ENCODE measurements around the gene YBEY.

DNA sequence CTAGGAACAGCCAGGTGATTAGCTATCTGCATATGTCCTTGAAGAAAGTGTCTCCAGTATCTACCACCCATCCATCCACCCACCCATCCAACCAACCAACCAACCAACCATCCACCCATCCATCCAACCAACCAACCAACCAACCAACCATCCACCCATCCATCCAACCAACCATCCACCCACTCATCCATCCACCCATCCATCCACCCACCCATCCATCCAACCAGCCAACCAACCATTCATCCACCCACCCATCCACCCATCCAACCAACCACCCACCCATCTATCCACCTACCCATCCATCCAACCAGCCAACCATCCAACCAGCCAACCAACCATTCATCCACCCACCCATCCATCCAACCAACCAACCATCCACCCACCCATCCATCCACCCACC is 25.4 kb downstream of the YBEY start:
- TF ChIP-seq, protein P1, sequence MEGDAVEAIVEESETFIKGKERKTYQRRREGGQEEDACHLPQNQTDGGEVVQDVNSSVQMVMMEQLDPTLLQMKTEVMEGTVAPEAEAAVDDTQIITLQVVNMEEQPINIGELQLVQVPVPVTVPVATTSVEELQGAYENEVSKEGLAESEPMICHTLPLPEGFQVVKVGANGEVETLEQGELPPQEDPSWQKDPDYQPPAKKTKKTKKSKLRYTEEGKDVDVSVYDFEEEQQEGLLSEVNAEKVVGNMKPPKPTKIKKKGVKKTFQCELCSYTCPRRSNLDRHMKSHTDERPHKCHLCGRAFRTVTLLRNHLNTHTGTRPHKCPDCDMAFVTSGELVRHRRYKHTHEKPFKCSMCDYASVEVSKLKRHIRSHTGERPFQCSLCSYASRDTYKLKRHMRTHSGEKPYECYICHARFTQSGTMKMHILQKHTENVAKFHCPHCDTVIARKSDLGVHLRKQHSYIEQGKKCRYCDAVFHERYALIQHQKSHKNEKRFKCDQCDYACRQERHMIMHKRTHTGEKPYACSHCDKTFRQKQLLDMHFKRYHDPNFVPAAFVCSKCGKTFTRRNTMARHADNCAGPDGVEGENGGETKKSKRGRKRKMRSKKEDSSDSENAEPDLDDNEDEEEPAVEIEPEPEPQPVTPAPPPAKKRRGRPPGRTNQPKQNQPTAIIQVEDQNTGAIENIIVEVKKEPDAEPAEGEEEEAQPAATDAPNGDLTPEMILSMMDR (conservative IDR thresholded peaks at IDR 0.05 in 1 of 2, IDR thresholded peaks at IDR 0.05 in 1 of 2; ENCODE audit: low read depth in 1 of 2, low read length in 2 of 2), result no peak
- TF ChIP-seq EZH2 (IDR thresholded peaks at IDR 0.05; ENCODE audit: low read length, missing control alignments), result no peak
